WTC11 (cell line): ENCODE results near the gene TBKBP1. TPM values are rescaled to one million over a fixed set of nuclear protein-coding genes. Genes with fewer than 3 reads are reported as not detected.

Experiments used
- AFF4 ChIP-seq: sonication (generic); formaldehyde crosslinking; IDR thresholded peaks from 2 replicates; pipeline ENCODE4 v1.8.1; 2023; ENCODE audit warnings: mild to moderate bottlenecking, missing genetic modification reagents, borderline replicate concordance
- ATF1 ChIP-seq: sonication (generic); formaldehyde crosslinking; IDR thresholded peaks from 2 replicates; pipeline ENCODE4 v1.8.1; 2023; ENCODE audit warnings: mild to moderate bottlenecking, moderate library complexity, missing genetic modification reagents
- E2F4 ChIP-seq: sonication (generic); formaldehyde crosslinking; IDR thresholded peaks from 2 replicates; pipeline ENCODE4 v1.8.1; 2022; ENCODE audit warnings: low read depth, mild to moderate bottlenecking, moderate library complexity, missing genetic modification reagents, borderline replicate concordance
- ELF4 ChIP-seq: sonication (generic); formaldehyde crosslinking; IDR thresholded peaks from 2 replicates; pipeline ENCODE4 v1.8.1; 2022; ENCODE audit warnings: low read depth, mild to moderate bottlenecking, moderate library complexity, missing genetic modification reagents
- FOXP4 ChIP-seq: sonication (generic); formaldehyde crosslinking; IDR thresholded peaks from 2 replicates; pipeline ENCODE4 v1.8.0; 2022; ENCODE audit warnings: mild to moderate bottlenecking, missing genetic modification reagents
- HMGXB4 ChIP-seq: sonication (generic); formaldehyde crosslinking; IDR thresholded peaks from 2 replicates; pipeline ENCODE4 v1.8.1; 2023; ENCODE audit warnings: mild to moderate bottlenecking, moderate library complexity, missing genetic modification reagents
- NFYB ChIP-seq: sonication (generic); formaldehyde crosslinking; conservative IDR thresholded peaks from 2 replicates; pipeline ENCODE4 v1.8.0; 2022; ENCODE audit warnings: low read depth, missing genetic modification reagents
- STAT6 ChIP-seq: sonication (generic); formaldehyde crosslinking; conservative IDR thresholded peaks from 2 replicates; pipeline ENCODE4 v1.8.1; 2023; ENCODE audit warnings: mild to moderate bottlenecking, low read depth, missing genetic modification reagents, moderate library complexity
- TP53 ChIP-seq: sonication (generic); formaldehyde crosslinking; IDR thresholded peaks from 2 replicates; pipeline ENCODE4 v1.8.1; 2023; ENCODE audit warnings: mild to moderate bottlenecking, missing genetic modification reagents
- ZNF121 ChIP-seq: sonication (generic); formaldehyde crosslinking; IDR thresholded peaks from 2 replicates; pipeline ENCODE4 v1.8.0; 2023; ENCODE audit warnings: missing genetic modification reagents
- ZNF138 ChIP-seq: sonication (generic); formaldehyde crosslinking; conservative IDR thresholded peaks from 2 replicates; pipeline ENCODE4 v1.8.1; 2022; ENCODE audit warnings: mild to moderate bottlenecking, moderate library complexity, missing genetic modification reagents
- ZNF317 ChIP-seq: sonication (generic); formaldehyde crosslinking; IDR thresholded peaks from 2 replicates; pipeline ENCODE4 v1.8.1; 2023; ENCODE audit warnings: low read depth, mild to moderate bottlenecking, moderate library complexity, missing genetic modification reagents, borderline replicate concordance
- ZNF396 ChIP-seq: fragments of 250-450 bp; sonication (Bioruptor Pico); IDR thresholded peaks from 2 replicates; pipeline ENCODE4 v1.8.0; 2021; ENCODE audit warnings: mild to moderate bottlenecking, moderate library complexity, borderline replicate concordance
- ZNF423 ChIP-seq: fragments of 250-450 bp; sonication (Bioruptor Pico); IDR thresholded peaks from 2 replicates; pipeline ENCODE4 v2.1.2; 2022; ENCODE audit warnings: mild to moderate bottlenecking, moderate library complexity
- ZSCAN18 ChIP-seq: fragments of 250-450 bp; sonication (Bioruptor Pico); IDR thresholded peaks from 2 replicates; pipeline ENCODE4 v2.1.2; 2022; ENCODE audit warnings: mild to moderate bottlenecking, moderate library complexity
- total RNA-seq: library from RNA; stranded (reverse); gene quantifications from 3 replicates; pipeline ENCODE4 v1.2.3, GENCODE V29; 2021
- TF ChIP-seq, protein P1 (sequence below): sonication (generic); formaldehyde crosslinking; IDR thresholded peaks from 2 replicates; pipeline ENCODE4 v1.8.1; 2023; ENCODE audit warnings: mild to moderate bottlenecking, missing genetic modification reagents, moderate library complexity
- TF ChIP-seq, protein P2 (sequence below): sonication (generic); formaldehyde crosslinking; IDR thresholded peaks from 2 replicates; pipeline ENCODE4 v1.8.1; 2022; ENCODE audit warnings: mild to moderate bottlenecking, missing genetic modification reagents, moderate library complexity, borderline replicate concordance
- TF ChIP-seq, protein P3 (sequence below): fragments of 250-450 bp; sonication (Bioruptor Pico); conservative IDR thresholded peaks from 2 replicates; pipeline ENCODE4 v1.9.0; 2021; ENCODE audit warnings: mild to moderate bottlenecking

TBKBP1 gene
- total RNA-seq, 1 experiment from 2014 or later: 17.4 TPM

GRCh38 chr17:47649153-47649971 is 44.6 kb upstream of the TBKBP1 start, which contains the start of gene KPNB1 (continued):
- TF ChIP-seq ZSCAN18 (CRISPR knock-in tag) (peak; percentile 87), ZNF138 (CRISPR knock-in tag) (no peak), ATF1 (no peak), AFF4 (CRISPR knock-in tag) (0 out of 2 replicates have a peak, but pooled peaks have one; percentile 51), ZNF121 (CRISPR knock-in tag) (no peak; the same call in 1 of the 2 replicates), HMGXB4 (CRISPR knock-in tag) (peak; percentile 55; the same call in 1 of the 2 replicates), ZNF317 (CRISPR knock-in tag) (no peak), TP53 (no peak), NFYB (peak; percentile 94), STAT6 (CRISPR knock-in tag) (no peak), ELF4 (CRISPR knock-in tag) (0 out of 2 replicates have a peak, but pooled peaks have one; percentile 35), ZNF423 (CRISPR knock-in tag) (no peak), FOXP4 (CRISPR knock-in tag) (peak; percentile 96), ZNF396 (CRISPR knock-in tag) (no peak), E2F4 (CRISPR knock-in tag) (peak; percentile 35)
- TF ChIP-seq, protein P1, sequence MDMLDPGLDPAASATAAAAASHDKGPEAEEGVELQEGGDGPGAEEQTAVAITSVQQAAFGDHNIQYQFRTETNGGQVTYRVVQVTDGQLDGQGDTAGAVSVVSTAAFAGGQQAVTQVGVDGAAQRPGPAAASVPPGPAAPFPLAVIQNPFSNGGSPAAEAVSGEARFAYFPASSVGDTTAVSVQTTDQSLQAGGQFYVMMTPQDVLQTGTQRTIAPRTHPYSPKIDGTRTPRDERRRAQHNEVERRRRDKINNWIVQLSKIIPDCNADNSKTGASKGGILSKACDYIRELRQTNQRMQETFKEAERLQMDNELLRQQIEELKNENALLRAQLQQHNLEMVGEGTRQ (CRISPR knock-in tag): peak; percentile 76
- TF ChIP-seq, protein P2, sequence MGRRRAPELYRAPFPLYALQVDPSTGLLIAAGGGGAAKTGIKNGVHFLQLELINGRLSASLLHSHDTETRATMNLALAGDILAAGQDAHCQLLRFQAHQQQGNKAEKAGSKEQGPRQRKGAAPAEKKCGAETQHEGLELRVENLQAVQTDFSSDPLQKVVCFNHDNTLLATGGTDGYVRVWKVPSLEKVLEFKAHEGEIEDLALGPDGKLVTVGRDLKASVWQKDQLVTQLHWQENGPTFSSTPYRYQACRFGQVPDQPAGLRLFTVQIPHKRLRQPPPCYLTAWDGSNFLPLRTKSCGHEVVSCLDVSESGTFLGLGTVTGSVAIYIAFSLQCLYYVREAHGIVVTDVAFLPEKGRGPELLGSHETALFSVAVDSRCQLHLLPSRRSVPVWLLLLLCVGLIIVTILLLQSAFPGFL (CRISPR knock-in tag): peak; percentile 46; the same call in 1 of the 2 replicates
- TF ChIP-seq, protein P3, sequence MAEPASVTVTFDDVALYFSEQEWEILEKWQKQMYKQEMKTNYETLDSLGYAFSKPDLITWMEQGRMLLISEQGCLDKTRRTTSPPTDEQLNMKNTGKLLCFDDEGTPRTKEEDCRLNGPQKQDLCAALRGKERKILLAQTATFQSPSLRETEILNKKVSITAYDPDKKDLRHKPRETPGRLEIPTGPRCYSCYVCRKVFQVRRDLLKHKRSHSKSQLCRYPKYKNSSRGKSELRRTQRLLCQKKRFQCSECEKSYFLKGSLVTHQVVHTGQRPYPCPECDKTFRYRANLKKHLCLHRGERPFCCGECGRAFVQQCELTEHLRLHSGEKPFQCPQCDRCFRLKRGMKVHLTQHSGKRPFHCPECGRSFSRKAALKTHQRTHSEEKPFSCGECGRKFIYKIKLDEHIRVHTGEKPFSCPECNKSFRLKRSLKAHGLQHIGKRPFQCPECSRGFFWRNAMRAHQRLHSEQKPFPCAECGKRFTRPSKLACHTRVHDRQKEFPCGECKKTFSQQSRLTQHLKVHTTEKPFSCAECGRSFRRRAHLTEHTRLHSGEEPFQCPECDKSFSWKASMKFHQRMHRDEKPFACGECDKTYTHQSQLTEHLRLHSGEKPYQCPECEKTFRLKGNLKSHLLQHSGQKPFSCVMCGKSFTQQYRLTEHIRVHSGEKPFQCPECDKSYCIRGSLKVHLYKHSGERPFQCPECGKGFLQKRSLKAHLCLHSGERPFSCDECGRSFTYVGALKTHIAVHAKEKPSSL (CRISPR knock-in tag): no peak
